ENCODE data around the gene TNC.

- TF ChIP-seq CTCF (conservative IDR thresholded peaks at IDR 0.05 in 1 of 2, IDR thresholded peaks at IDR 0.05 in 1 of 2; ENCODE audit: extremely low read depth in 1 of 2, insufficient read depth in 1 of 2, low read depth in 1 of 2, low read length in 2 of 2): no peak
- TF ChIP-seq EZH2 (IDR thresholded peaks at IDR 0.05; ENCODE audit: borderline replicate concordance, low read length): no peak
Observed at GRCh38 chr9:115073456-115073855, 44.5 kb downstream of the TNC start.

Measured in mammary epithelial cell (primary cell).